Neural cell (in vitro differentiated cells): ENCODE measurements around the gene COL13A1. TPM values are rescaled to one million over a fixed set of nuclear protein-coding genes. Genes with fewer than 3 reads are reported as not detected.

ENCODE experiments used
- H2AFZ ChIP-seq: fragments of 200-600, 300-800 bp; sonication (generic), shearing (Covaris generic); 2 replicates; pipeline ENCODE4 v1.6.0; 2014; ENCODE audit warnings: low read depth, mild to moderate bottlenecking, antibody characterized with exemption, low read length, moderate library complexity
- H3F3A ChIP-seq: fragments of 200-600 bp; shearing (Covaris generic); 2 replicates; pipeline ENCODE4 v1.6.1; 2016; ENCODE audit warnings: mild to moderate bottlenecking, moderate library complexity, mixed read lengths, antibody characterized with exemption, low read length; ENCODE audit not compliant: insufficient read depth, poor library complexity, severe bottlenecking
- H3K27ac ChIP-seq: fragments of 200-600, 300-800 bp; sonication (generic), shearing (Covaris generic); 2 replicates; pipeline ENCODE4 v1.5.1; 2014; ENCODE audit warnings: mild to moderate bottlenecking, low read length, moderate library complexity
- H3K27me3 ChIP-seq: fragments of 300-800, 200-600 bp; sonication (generic), shearing (Covaris generic); 2 replicates; pipeline ENCODE4 v1.6.0; 2014; ENCODE audit warnings: mild to moderate bottlenecking, low read depth, low read length, moderate library complexity; ENCODE audit not compliant: insufficient read depth
- H3K36me3 ChIP-seq: fragments of 300-800, 200-600 bp; sonication (generic), shearing (Covaris generic); 2 replicates; pipeline ENCODE4 v1.5.1; 2014; ENCODE audit warnings: mild to moderate bottlenecking, antibody characterized with exemption, low read length, moderate library complexity; ENCODE audit not compliant: insufficient read depth
- H3K4me2 ChIP-seq: fragments of 300-800, 200-600 bp; sonication (generic), shearing (Covaris generic); 2 replicates; pipeline ENCODE4 v1.6.0; 2014; ENCODE audit warnings: mild to moderate bottlenecking, low read length
- H3K4me3 ChIP-seq: fragments of 300-800, 200-600 bp; sonication (generic), shearing (Covaris generic); 2 replicates; pipeline ENCODE4 v1.5.1; 2014; ENCODE audit warnings: mild to moderate bottlenecking, low read length, moderate library complexity
- H3K79me2 ChIP-seq: fragments of 200-600 bp; shearing (Covaris generic); replicated peaks from 2 replicates; pipeline ENCODE4 v1.6.0; 2014; ENCODE audit warnings: mild to moderate bottlenecking, low read length, moderate library complexity; ENCODE audit not compliant: insufficient read depth
- H3K9ac ChIP-seq: fragments of 300-800, 200-600 bp; sonication (generic), shearing (Covaris generic); 2 replicates; pipeline ENCODE4 v1.6.1; 2016; ENCODE audit warnings: mild to moderate bottlenecking, low read length, mixed read lengths
- H3K9me2 ChIP-seq: fragments of 200-600 bp; shearing (Covaris generic); 2 replicates; pipeline ENCODE4 v1.6.1; 2016; ENCODE audit warnings: mild to moderate bottlenecking, low read length, mixed read lengths; ENCODE audit not compliant: insufficient read depth
- H3K9me3 ChIP-seq: fragments of 200-600, 300-800 bp; sonication (generic), shearing (Covaris generic); 2 replicates; pipeline ENCODE4 v1.6.1; 2016; ENCODE audit warnings: mild to moderate bottlenecking, mixed run types, low read length, moderate library complexity, mixed read lengths
- H4K20me1 ChIP-seq: fragments of 200-600 bp; shearing (Covaris generic); 2 replicates; pipeline ENCODE4 v1.6.1; 2016; ENCODE audit warnings: mild to moderate bottlenecking, mixed run types; ENCODE audit not compliant: insufficient read depth
- CTCF ChIP-seq: fragments of 450-650 bp; IDR thresholded peaks from 2 replicates; pipeline ENCODE4 v1.5.1; 2014; ENCODE audit warnings: antibody characterized with exemption, mild to moderate bottlenecking, moderate library complexity; ENCODE audit not compliant: poor library complexity, severe bottlenecking
- EP300 ChIP-seq: fragments of 450-650 bp; conservative IDR thresholded peaks from 2 replicates; pipeline ENCODE4 v1.6.1; 2014; ENCODE audit warnings: antibody characterized with exemption, mild to moderate bottlenecking, moderate library complexity; ENCODE audit not compliant: poor library complexity, severe bottlenecking
- EZH2 ChIP-seq: fragments of 200-600, 300-800 bp; shearing (Covaris generic), sonication (generic); IDR thresholded peaks from 2 replicates; pipeline ENCODE4 v1.6.1; 2014; ENCODE audit warnings: antibody characterized with exemption, low read length, borderline replicate concordance, mild to moderate bottlenecking; ENCODE audit not compliant: insufficient read depth, poor library complexity, severe bottlenecking
- MXI1 ChIP-seq: fragments of 450-650 bp; conservative IDR thresholded peaks from 2 replicates; pipeline ENCODE4 v1.6.1; 2014; ENCODE audit warnings: antibody characterized with exemption, mild to moderate bottlenecking; ENCODE audit not compliant: poor library complexity, severe bottlenecking
- POLR2AphosphoS5 ChIP-seq: IDR thresholded peaks from 2 replicates; pipeline ENCODE4 v1.6.1; 2012
- RAD21 ChIP-seq: fragments of 450-650 bp; conservative IDR thresholded peaks from 2 replicates; pipeline ENCODE4 v1.6.1; 2014; ENCODE audit warnings: antibody characterized with exemption, mild to moderate bottlenecking, moderate library complexity
- REST ChIP-seq: IDR thresholded peaks from 2 replicates; pipeline ENCODE4 v1.6.1; 2012; ENCODE audit warnings: borderline replicate concordance
- SMC3 ChIP-seq: fragments of 450-650 bp; conservative IDR thresholded peaks from 2 replicates; pipeline ENCODE4 v1.6.1; 2014; ENCODE audit warnings: antibody characterized with exemption, mild to moderate bottlenecking, moderate library complexity; ENCODE audit not compliant: poor library complexity
- TAF1 ChIP-seq: IDR thresholded peaks from 2 replicates; pipeline ENCODE4 v1.6.1; 2012; ENCODE audit warnings: low read depth
- polyA plus RNA-seq: library from polyadenylated mRNA; depleted of rRNA; stranded (reverse); fragments of >200 nt; gene quantifications from 2 replicates; pipeline ENCODE4 v1.2.3, GENCODE V29; 2014

The COL13A1 gene
- polyA plus RNA-seq, 1 donor from 2014 or later, result 4.7 TPM

- H3K27ac ChIP-seq, result no peak overlapping the region
- TF ChIP-seq POLR2AphosphoS5 (no peak), EZH2 (no peak), EP300 (no peak), REST (no peak), RAD21 (no peak), CTCF (no peak), MXI1 (no peak), TAF1 (no peak), SMC3 (no peak)
- no peak overlapping the region for H3K4me3 ChIP-seq
- no peaks in the 10 kb centered on the region for H3F3A ChIP-seq
- no peaks in the 10 kb centered on the region for H4K20me1 ChIP-seq
- no peaks in the 10 kb centered on the region for H3K9me3 ChIP-seq
- H3K79me2 ChIP-seq, result no peaks in the 10 kb centered on the region
- no peaks in the 10 kb centered on the region for H3K36me3 ChIP-seq
- no peak overlapping the region for H3K4me2 ChIP-seq
- no peaks in the 10 kb centered on the region for H3K27me3 ChIP-seq
- no peaks in the 10 kb centered on the region for H3K9me2 ChIP-seq
- H2AFZ ChIP-seq, result no peak overlapping the region
- no peak overlapping the region for H3K9ac ChIP-seq
Measured at GRCh38 chr10:69925111-69925510, 123.4 kb downstream of the COL13A1 start.

GRCh38 chr10:69928339-69928738 is 126.6 kb downstream of the COL13A1 start:
- Histone ChIP-seq H3K9me2 (no peaks in the 10 kb centered on the region), H3K9ac (no peak overlapping the region), H3K79me2 (no peaks in the 10 kb centered on the region), H3K4me2 (no peak overlapping the region), H3K27me3 (no peaks in the 10 kb centered on the region), H3K27ac (no peak overlapping the region), H3K36me3 (no peaks in the 10 kb centered on the region), H3K9me3 (no peaks in the 10 kb centered on the region), H3F3A (no peaks in the 10 kb centered on the region), H4K20me1 (no peaks in the 10 kb centered on the region), H3K4me3 (no peak overlapping the region), H2AFZ (no peak overlapping the region)
- TF ChIP-seq POLR2AphosphoS5, result no peak
- TF ChIP-seq EZH2, result no peak
- no peak for TF ChIP-seq CTCF
- TF ChIP-seq SMC3, result no peak
- no peak for TF ChIP-seq RAD21
- TF ChIP-seq TAF1, result no peak
- TF ChIP-seq MXI1, result no peak
- no peak for TF ChIP-seq EP300
- TF ChIP-seq REST, result no peak
